GM21381 (cell line): ENCODE data around the gene CDCP1.
"Not testable (repeated sequence)": the region's sequence is repeated elsewhere in the genome, so short reads cannot be mapped to it uniquely, and the experiment has no call there.

Experiments
- ATAC-seq: cut with Tn5 transposase; IDR thresholded peaks from one replicate; pipeline ENCODE4 v1.9.1; 2021; ENCODE audit warnings: mild to moderate bottlenecking, moderate library complexity; ENCODE audit not compliant: unreplicated experiment

Gene CDCP1

DNA sequence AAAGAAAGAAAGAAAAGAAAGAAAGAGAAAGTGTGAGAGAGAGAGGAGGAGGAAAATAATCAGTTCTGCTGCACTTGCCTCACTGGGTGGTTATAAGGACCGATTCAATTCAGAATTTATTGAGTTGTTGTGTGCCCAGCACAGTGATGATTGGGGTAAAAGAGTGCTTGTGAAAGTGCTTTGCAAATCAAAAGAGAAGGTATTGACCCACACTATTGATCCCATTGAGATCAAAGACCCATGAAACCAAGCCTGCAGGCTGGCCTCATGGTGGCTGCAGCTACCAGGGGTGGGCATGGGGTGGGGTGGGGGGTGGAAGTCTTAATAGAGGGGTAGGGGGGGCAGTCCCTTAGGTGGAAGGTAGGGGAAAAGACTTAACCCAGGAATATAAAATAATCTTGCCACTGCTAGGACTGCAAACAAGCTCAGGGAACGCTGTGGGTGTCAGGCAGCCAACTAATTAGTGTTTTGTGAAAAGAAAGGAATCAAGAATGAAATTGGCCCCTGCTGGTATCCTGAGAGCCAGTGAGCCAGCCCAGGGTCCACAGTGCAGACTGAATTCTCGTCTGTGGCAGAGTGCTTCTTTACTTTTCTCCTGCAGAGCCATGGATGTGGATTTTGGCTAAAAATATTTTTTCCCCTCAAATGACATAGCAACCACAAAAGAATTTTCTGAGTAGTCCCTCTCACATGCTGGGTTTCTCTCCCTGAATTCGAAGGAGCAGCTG, 85.8 kb downstream of the CDCP1 start:
- no peak for ATAC-seq

- no peak for ATAC-seq
Measured at GRCh38 chr3:45059132-45059531, 87.0 kb downstream of the CDCP1 start.

DNA sequence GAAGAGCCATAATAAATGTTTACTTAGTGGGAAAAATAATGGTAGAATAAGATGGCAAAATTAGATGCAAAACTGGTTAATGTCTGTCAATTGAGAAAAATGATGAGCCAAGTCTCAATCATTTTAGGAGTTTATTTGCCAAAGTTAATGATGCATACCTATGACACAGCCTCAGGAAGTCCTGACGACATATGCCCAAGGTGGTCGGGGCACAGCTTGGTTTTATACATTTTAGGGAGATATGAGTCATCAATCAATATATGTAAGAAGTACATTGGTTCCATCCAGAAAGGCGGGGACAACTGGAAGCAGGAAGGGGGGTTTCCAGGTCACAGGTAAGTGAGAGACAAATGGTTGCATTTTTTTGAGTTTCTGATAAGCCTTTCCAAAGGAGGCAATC, 88.6 kb downstream of the CDCP1 start:
- no peak for ATAC-seq

DNA sequence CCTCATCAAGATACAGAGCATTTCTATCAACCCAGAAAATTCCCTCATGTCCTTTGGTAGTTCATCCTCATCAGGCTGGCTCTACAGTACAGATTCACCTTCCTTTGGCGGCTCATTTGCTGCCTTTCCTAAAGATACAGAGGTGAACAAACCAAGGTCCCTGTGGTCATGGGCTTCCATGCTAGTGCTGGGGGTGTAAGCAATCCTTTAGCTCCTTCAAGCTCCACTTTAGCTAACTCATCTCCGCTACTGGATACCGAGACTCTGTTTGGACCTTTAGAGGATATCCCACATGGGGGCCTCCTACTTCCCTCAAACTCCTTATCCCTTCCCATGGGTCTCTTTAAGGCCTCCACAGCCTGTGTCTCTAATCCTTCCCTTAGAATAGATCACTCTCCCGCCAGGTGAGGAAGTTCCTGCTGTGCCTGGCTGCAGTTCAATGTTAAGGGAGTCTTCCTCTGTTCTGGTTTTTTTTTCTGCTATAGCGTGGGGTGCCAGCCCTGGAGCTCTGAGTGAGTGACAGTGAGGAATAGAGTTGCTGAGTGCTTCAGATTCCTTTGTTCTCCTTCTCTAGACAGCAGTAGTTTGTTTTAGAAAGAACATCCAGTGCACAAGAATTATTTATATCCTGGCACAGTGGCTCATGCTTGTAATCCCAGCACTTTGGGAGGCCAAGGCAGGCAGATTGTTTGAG, 89.4 kb downstream of the CDCP1 start:
- ATAC-seq: no peak

DNA sequence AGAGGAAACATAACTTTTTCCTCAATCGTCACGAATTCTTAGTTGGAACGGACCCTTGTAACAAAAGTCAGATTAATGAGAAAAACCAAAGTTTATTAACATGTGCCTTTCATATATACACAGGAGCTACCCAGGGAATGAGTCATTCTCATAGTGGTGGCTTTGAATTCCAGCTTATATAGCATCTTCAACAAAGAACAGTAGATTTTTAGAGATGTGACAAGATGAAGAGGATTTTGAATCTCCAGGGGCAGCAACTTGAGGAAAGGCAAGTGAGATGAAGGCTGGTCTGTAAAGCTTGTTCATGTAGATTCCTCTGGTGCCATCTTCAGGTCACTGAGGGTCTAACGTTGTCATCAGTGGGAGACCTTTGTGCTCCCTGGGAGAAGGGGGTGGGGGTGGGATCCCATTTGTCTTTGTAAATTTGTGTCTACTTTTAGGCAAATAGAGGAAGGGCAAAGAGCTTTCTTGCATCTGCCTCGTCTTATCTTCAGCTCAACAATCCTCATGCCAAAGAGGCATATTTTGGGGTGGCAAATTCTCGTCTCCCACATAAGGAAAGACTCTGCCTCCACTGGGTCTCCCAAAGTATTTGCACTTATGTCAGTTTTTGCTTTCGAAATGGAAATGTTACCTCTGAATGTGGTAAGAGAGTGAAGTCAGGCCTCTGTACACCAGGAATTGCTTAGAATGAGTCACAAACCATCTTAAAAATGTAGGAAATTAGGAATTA, 90.6 kb downstream of the CDCP1 start:
- no peak for ATAC-seq

- ATAC-seq: no peak
Measured at GRCh38 chr3:45055032-45055410, 91.2 kb downstream of the CDCP1 start.

DNA sequence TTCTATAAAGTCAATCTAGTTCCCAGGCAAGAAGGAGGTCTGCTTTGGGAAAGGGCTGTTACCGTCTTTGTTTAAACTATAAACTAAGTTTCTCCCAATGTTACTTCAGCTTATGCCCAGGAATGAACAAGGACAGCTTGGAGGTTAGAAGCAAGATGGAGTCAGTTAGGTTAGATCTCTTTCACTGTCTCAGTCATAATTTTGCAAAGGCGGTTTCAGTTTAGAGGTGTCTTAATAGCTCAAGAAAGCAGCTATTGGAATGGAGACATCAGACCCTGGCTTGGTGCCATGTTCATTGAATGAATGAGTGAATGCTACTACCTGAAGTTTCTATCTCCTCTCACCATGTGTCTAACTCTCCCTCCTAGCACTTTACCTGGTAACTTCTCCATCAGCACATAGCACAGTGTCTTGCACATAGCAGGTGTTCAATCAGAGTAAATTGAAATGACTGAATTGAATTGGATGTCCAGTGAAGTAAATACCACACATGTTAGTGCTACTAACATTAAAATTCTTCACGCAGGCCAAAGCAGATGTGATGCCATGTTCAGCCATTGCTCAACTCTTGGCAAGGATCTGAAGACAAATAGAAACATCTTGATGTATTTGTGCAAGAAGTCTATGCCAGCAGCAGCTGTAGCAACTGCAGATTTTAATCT, 91.9 kb downstream of the CDCP1 start:
- ATAC-seq: no peak

GRCh38 chr3:45053805-45054195, 92.4 kb downstream of the CDCP1 start:
- not testable (repeated sequence) for ATAC-seq

DNA sequence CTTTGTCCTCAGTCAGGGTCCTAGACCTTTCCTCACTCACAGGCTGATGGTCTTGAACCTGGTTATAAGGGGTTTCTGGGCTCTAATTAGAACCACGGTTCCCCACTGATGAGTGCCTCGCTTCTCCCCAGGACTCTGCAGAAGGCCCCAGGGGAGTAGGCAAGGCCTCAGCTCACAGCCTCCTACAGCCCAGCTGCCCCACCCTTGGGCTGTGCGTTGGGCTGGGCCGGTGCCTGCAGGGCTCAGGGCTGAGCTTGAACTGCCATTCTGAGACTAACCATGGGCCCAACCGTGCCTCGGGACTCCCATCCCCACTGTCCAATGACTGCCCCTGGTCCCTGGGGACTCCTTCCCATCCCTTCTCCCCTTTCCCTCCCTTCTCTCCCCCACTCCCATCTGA, 94.5 kb downstream of the CDCP1 start:
- ATAC-seq: no peak

DNA sequence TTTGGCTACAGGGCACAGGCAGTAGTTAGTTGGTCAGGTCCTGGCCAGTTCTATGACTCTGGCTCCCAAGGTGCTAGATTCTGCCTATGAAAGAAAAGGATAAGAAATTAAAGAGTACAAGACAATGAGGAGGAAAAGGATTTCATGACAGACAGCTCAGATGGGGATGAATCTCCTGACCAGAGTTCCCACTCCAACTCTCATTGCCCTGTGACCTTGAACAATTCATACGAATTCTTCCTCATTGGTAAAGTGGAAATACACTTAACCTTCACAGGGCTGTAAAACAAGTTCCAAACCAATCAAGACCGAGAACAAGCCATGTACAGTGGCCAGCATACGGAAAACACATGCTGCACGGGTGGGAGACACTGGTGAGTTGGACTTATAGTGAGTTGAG, 96.4 kb downstream of the CDCP1 start:
- ATAC-seq: no peak

- ATAC-seq: no peak
Measured at GRCh38 chr3:45048244-45048643, 97.9 kb downstream of the CDCP1 start.

DNA sequence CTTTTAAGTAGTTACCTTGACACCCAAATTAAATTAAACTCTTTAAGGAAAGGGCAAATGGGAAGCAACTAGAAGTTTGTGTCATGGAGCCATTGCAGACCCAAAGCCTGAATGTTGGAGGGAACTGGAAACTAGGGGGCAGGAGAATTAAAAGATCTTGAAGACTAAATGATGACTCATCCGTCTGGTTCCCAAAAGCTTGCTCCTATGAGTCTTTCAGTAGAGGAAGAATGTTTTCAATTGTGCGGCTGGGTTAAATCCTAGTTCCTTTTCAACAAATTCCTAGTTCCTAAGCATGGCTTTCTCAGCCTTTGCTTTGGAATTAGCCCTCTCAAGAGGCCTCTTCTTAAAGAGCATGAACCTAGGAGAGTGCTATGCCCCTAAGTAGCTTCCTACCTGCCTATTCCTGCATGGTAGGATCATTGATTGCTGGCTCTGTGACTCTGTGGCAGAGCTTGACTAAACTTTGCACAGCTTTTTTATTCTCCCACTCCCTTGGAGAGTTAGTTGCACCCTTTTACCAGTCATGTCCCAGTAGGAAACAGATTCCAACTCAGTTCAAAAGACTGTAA, 102.4 kb downstream of the CDCP1 start:
- ATAC-seq: no peak

DNA sequence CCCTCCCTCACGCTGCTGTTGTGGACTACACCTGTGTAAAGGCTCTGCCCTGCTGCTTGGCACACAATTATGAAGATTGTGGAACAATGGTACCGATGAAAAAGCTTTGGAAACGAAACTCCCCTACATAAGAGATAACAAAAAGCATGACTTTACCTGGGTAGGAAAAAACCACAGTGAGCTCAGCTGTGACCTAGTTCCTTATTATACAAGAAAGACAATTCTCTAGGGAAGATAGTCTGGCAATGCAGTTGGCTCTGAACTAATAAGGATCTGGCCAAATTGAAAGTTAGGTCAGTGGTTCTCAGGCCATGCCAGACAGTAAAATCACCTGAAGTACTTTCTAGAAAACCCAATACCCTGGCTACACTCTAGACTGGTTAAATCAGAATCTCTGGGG, 104.0 kb downstream of the CDCP1 start:
- ATAC-seq: no peak

DNA sequence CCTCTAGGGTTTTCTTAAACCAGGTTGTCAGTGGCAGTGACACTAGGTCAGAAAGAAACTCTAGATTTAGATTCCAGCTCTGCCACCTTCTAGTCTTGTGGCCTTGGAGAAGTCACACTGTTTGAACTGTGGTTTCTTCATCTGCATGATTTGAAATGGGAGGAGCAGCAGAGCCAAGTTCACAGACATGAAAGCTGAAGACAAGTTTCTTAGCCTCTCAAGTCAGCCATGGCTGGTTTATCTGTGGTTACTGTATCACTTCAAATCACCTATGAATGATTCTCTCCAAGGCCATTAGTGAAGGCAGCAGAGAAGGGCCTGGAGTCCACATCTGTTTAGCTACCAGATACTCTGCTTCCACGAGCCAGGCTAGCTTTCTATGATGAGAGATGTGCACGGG, 104.5 kb downstream of the CDCP1 start:
- no peak for ATAC-seq

DNA sequence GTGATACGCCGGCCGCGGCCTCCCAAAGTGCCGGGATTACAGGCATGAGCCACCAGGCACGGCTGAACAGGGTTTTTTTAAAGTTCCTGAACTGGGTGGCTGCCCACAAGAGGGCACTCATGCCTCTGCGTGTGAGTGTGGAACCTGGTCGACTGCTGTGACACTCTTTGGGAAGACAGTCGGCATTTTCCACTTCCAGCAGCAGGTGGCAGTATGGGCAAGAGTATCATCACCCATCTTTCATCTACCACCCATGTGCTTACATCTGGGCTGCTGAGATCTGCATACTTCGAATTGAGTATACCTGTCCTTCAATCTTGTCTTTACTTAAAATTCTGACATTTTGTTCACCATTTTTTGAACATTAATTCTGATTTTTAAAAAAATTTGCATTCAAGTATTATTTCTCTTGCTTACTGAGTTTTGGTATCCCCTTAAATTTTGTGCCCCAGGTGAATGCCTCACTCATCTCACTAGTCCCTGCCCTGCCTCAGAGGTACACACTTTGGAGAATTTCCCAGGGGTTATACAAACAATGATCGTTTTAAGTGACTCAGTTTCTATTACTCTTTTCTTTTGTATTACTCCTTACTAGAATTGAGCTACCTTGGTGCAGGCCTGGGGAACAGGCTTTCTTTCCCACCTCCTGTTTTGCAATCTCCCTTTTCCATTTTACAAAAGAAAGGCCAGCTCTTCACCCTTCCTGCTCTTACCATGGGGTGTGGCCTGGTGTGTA, 108.3 kb downstream of the CDCP1 start:
- ATAC-seq: peak; percentile 63

DNA sequence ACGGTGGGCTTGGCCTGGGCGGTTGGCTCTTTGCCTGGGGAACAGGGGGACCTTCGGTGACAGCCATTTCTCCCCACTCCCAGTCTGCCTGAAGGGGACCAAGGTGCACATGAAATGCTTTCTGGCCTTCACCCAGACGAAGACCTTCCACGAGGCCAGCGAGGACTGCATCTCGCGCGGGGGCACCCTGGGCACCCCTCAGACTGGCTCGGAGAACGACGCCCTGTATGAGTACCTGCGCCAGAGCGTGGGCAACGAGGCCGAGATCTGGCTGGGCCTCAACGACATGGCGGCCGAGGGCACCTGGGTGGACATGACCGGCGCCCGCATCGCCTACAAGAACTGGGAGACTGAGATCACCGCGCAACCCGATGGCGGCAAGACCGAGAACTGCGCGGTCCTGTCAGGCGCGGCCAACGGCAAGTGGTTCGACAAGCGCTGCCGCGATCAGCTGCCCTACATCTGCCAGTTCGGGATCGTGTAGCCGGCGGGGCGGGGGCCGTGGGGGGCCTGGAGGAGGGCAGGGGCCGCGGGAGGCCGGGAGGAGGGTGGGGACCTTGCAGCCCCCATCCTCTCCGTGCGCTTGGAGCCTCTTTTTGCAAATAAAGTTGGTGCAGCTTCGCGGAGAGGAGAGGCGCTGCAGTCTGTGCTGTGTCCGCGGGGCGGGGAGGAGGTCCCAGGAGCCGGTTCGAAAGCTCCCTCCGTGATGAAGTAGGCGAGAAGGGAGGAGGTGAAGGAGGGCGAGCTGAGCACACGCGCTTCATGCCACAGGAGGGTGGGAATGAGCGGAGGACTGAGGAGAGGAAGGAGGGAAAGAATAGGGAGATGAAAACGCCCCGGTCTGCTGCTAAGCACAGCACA, 110.5 kb downstream of the CDCP1 start:
- ATAC-seq: no peak

GRCh38 chr3:45034612-45035252, 111.4 kb downstream of the CDCP1 start:
- ATAC-seq: no peak

DNA sequence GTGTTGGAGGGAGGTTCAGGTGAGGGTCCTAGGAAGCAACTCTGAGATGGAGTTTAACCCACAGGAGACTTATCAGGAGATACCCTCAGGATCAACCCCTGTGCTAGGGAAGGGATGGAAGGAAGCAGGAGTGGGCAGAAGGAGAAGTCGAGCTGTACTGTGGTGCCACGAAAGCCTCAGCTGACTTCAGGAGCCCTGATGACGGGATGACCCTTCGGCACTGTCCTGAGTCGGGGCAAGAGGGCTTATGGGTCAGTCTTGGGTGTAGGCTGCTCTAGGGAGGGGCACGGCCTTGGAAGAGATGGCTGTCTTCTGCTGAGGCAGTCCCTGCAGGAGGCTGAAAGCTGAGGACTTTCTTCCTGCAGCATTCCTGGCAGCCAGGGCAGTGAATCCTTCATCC, 112.4 kb downstream of the CDCP1 start:
- no peak for ATAC-seq
